K562 (cell line): Measurements from ENCODE around the gene WFDC1. TPM values are rescaled to one million over a fixed set of nuclear protein-coding genes. Genes with fewer than 3 reads are reported as not detected.
A peak's percentile ranks its signal among the peaks of the same experiment; 100 is the strongest.

Source experiments
- ATAC-seq: fragments of 200-7000 bp; cut with Tn5 transposase; 3 replicates; pipeline ENCODE4 v1.9.1; 2020; ENCODE audit warnings: moderate library complexity
- BruUV-seq: library from RNA; stranded (reverse); fragments of 400-500 nt; replicated peaks from 2 replicates; lab custom pipeline; 2021; lab: Mats Ljungman, UMichigan
- CTCF ChIA-PET: fragments of 300-600 bp; formaldehyde crosslinking; extraction: SDS; loops from one replicate; lab custom pipeline; 2021; ENCODE audit warnings: low intra/inter-chr PET ratio; lab: Yijun Ruan, JAX
- POLR2A ChIA-PET: fragments of 300-600, 350-650 bp; sonication (Branson Sonifier 250); formaldehyde crosslinking; extraction: SDS; loops from one replicate; lab custom pipeline; 2021; ENCODE audit warnings: antibody characterized with exemption, inconsistent platforms; lab: Yijun Ruan, JAX
- DNase-seq, 4 experiments: peaks; one replicate each; pipeline versions ENCODE4 v3.0.0 to v3.0.0-alpha.2; 2011 to 2018; ENCODE audit warnings: low spot score in 3 of 4, mixed read lengths in 3 of 4; ENCODE audit errors: extremely low read depth in 1 of 4
- FAIRE-seq: peaks from 2 replicates; lab custom pipeline; 2011; peaks lifted over from hg19 to GRCh38; lab: Jason Lieb, UNC
- H2AFZ ChIP-seq: 2 replicates; pipeline ENCODE4 v1.6.0; 2011; ENCODE audit warnings: low read depth, low read length, control low read depth, inconsistent platforms
- H3K27ac ChIP-seq: fragments of 200-600 bp; 3 replicates; pipeline ENCODE4 v1.8.0; 2011; ENCODE audit warnings: low read depth, mild to moderate bottlenecking, control low read depth, inconsistent platforms, low read length, moderate library complexity, mixed read lengths; ENCODE audit errors: extremely low read depth
- H3K27me3 ChIP-seq, 2 experiments: fragments of 300-600 bp in 1 of 2; 2 replicates in 1 of 2; 3 replicates in 1 of 2; pipeline versions ENCODE4 v1.6.0 to v1.8.0; 2011; ENCODE audit warnings: inconsistent platforms in 2 of 2, low read length in 2 of 2, mild to moderate bottlenecking in 1 of 2, mixed read lengths in 1 of 2, moderate library complexity in 1 of 2; ENCODE audit not compliant: control insufficient read depth in 2 of 2, insufficient read depth in 2 of 2
- H3K36me3 ChIP-seq: fragments of 300-600 bp; 3 replicates; pipeline ENCODE4 v1.8.0; 2011; ENCODE audit warnings: mild to moderate bottlenecking, low read length, inconsistent platforms; ENCODE audit not compliant: control insufficient read depth, insufficient read depth
- H3K4me1 ChIP-seq, 2 experiments: fragments of 200-600 bp in 1 of 2; replicated peaks in 1 of 2; 2 replicates in 1 of 2; 3 replicates in 1 of 2; pipeline versions ENCODE4 v1.5.1 to v1.8.0; 2011; ENCODE audit warnings: inconsistent platforms in 2 of 2, low read length in 2 of 2, mild to moderate bottlenecking in 1 of 2, mixed read lengths in 1 of 2, moderate library complexity in 1 of 2; ENCODE audit not compliant: control insufficient read depth in 2 of 2, insufficient read depth in 2 of 2
- H3K4me2 ChIP-seq: 2 replicates; pipeline ENCODE4 v1.6.1; 2011; ENCODE audit warnings: low read length, control low read depth, inconsistent platforms, mixed read lengths; ENCODE audit not compliant: insufficient read depth
- H3K4me3 ChIP-seq: fragments of 200-600 bp; sonication (generic), shearing (Covaris generic); 2 replicates; pipeline ENCODE4 v1.5.1; 2016; ENCODE audit warnings: control low read depth, inconsistent platforms
- H3K79me2 ChIP-seq: fragments of 200-600 bp; 3 replicates; pipeline ENCODE4 v1.8.0; 2011; ENCODE audit warnings: low read length, inconsistent platforms; ENCODE audit not compliant: control insufficient read depth, insufficient read depth
- H3K9ac ChIP-seq, 2 experiments: 2 replicates each; pipeline versions ENCODE4 v1.6.0 to v1.6.1; 2011; ENCODE audit warnings: low read depth in 2 of 2, low read length in 2 of 2, control low read depth in 1 of 2, inconsistent platforms in 1 of 2, mild to moderate bottlenecking in 1 of 2, mixed read lengths in 1 of 2; ENCODE audit not compliant: insufficient read depth in 1 of 2
- H3K9me1 ChIP-seq: one replicate; pipeline ENCODE4 v1.6.0; 2011; ENCODE audit warnings: inconsistent platforms, mild to moderate bottlenecking, low read length, moderate library complexity; ENCODE audit not compliant: control insufficient read depth, insufficient read depth
- H3K9me3 ChIP-seq: replicated peaks from 2 replicates; pipeline ENCODE4 v1.5.1; 2011; ENCODE audit warnings: low read depth, low read length, inconsistent platforms; ENCODE audit not compliant: control insufficient read depth, insufficient read depth
- H4K20me1 ChIP-seq: replicated peaks from 2 replicates; pipeline ENCODE4 v1.6.1; 2011; ENCODE audit warnings: low read length, inconsistent platforms, mixed read lengths; ENCODE audit not compliant: control insufficient read depth, insufficient read depth
- ATF4 ChIP-seq: fragments of 450-650 bp; formaldehyde crosslinking; IDR thresholded peaks from 2 replicates; pipeline ENCODE4 v1.4.0; 2022; ENCODE audit warnings: mild to moderate bottlenecking, moderate library complexity
- FIP1L1 ChIP-seq: fragments of 200-400 bp; formaldehyde crosslinking; IDR thresholded peaks from 2 replicates; pipeline ENCODE4 v1.6.1; 2018; ENCODE audit warnings: mild to moderate bottlenecking, low read depth, low read length; ENCODE audit not compliant: poor library complexity, severe bottlenecking
- GATAD2B ChIP-seq: fragments of 450-650 bp; IDR thresholded peaks from 2 replicates; pipeline ENCODE4 v1.6.1; 2017; ENCODE audit warnings: mild to moderate bottlenecking, borderline replicate concordance
- NR1H2 ChIP-seq: sonication (generic); formaldehyde crosslinking; IDR thresholded peaks from 2 replicates; pipeline ENCODE4 v1.4.0; 2020; ENCODE audit warnings: mild to moderate bottlenecking, missing genetic modification reagents
- POLR2AphosphoS5 ChIP-seq: IDR thresholded peaks from 2 replicates; pipeline ENCODE4 v1.6.1; 2011; ENCODE audit warnings: mild to moderate bottlenecking, low read depth, low read length, moderate library complexity; ENCODE audit not compliant: control insufficient read depth, insufficient read depth
- POLR3A ChIP-seq: IDR thresholded peaks from 2 replicates; pipeline ENCODE4 v1.6.1; 2011; ENCODE audit warnings: borderline replicate concordance, mild to moderate bottlenecking, moderate library complexity; ENCODE audit not compliant: insufficient read length, insufficient read depth; ENCODE audit errors: extremely low read depth
- PRMT5 ChIP-seq: sonication (generic); formaldehyde crosslinking; IDR thresholded peaks from 2 replicates; pipeline ENCODE4 v1.5.0; 2020; ENCODE audit warnings: missing genetic modification reagents
- RFX5 ChIP-seq: IDR thresholded peaks from 2 replicates; pipeline ENCODE4 v1.6.1; 2011; ENCODE audit warnings: low read depth, mild to moderate bottlenecking, improper control_type of control experiment, low read length
- SRF ChIP-seq, 2 experiments: fragments of 250-450, 450-650 bp in 1 of 2; sonication (Bioruptor Pico) in 1 of 2; sonication (generic) in 1 of 2; formaldehyde crosslinking; IDR thresholded peaks; 2 replicates each; pipeline versions ENCODE4 v1.5.0 to v1.5.1; 2020 to 2022; ENCODE audit warnings: mild to moderate bottlenecking in 1 of 2, missing genetic modification reagents in 1 of 2
- ZNF146 ChIP-seq: IDR thresholded peaks from one replicate; pipeline ENCODE4 v1.6.1; 2018; ENCODE audit warnings: missing compliant biosample characterization; ENCODE audit not compliant: unreplicated experiment
- ZNF75A ChIP-seq: fragments of 450-650 bp; formaldehyde crosslinking; IDR thresholded peaks from 2 replicates; pipeline ENCODE4 v1.4.0; 2020; ENCODE audit warnings: mild to moderate bottlenecking
- WGBS: fragments of 100-300 bp; shearing (Covaris generic); methylation state at CpG from one replicate; pipeline ENCODE4 v1.1.6; 2016; ENCODE audit warnings: low coverage, mixed read lengths; ENCODE audit not compliant: insufficient coverage; ENCODE audit errors: missing lambda C conversion rate; 5-methylcytosine and 5-hydroxymethylcytosine counted together
- in situ Hi-C: fragments of 300-500 bp; cut with MboI; formaldehyde crosslinking; loops from 4 replicates; pipeline ENCODE4 v1.15.0; 2018; ENCODE audit warnings: inconsistent platforms, mixed read lengths
- intact Hi-C: fragments of 100-400 bp; cut with micrococcal nuclease; formaldehyde crosslinking; loops from 2 replicates; pipeline ENCODE4 v1.14.2; 2022
- polyA plus RNA-seq, 8 experiments: library from polyadenylated mRNA; depleted of rRNA in 4 of 8; stranded (reverse) in 5 of 8; unstranded in 3 of 8; fragments of >200 nt; fragmentation: Nextera tagmentation in 2 of 8; fragmentation: Illumina TruSeq in 1 of 8; extraction: Ambion mirVana in 2 of 8; extraction: Trizol in 1 of 8; gene quantifications; 2 replicates each; pipeline versions ENCODE4 v1.2.1 to v1.2.3, GENCODE V29; 2011 to 2014; ENCODE audit warnings: inconsistent platforms in 1 of 8, missing spikeins in 1 of 8
- total RNA-seq, 7 experiments: library from RNA; depleted of rRNA in 6 of 7; stranded (reverse); fragments of >200 nt in 6 of 7; fragmentation: Illumina TruSeq in 2 of 7; extraction: Trizol in 2 of 7; gene quantifications; 2 replicates each; pipeline versions ENCODE4 v1.2.1 to v1.2.3, GENCODE V29; 2011 to 2021; ENCODE audit warnings: low replicate concordance in 1 of 7
- TF ChIP-seq, protein P1 (sequence below): fragments of 450-650 bp; formaldehyde crosslinking; IDR thresholded peaks from 2 replicates; pipeline ENCODE4 v1.4.0; 2022; ENCODE audit warnings: missing genetic modification characterization

The WFDC1 gene
- total and polyA plus RNA-seq, 9 of the 15 experiments (the other 6 are each of a cell fraction or from before 2014, with no cell fraction given) = not detected

DNA sequence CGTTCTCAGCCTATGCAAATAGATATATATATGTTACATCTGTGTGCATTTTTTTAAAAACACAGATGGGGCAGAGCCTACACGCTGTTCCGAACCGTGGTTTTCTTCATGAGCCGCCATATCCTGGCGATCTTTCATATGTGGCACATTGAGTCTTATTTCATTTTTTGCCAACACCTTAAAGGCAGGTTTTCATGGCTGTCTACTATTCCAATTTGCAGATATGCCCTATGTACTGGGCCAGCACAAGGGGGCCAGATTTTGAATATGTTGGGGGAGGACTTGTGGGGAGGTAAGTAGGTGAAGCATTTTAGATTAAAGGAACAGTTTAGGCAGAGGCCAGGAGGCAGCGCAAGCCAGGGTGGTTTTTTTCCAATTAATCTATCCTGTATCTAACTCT is 16.0 kb downstream of the WFDC1 start:
- intact Hi-C loops = no loop called here
- Histone ChIP-seq H3K4me1 (peaks cover 0 to 11% of the 10 kb centered on the region in 2 experiments; a peak in 1 of 5 replicates), H4K20me1 (peaks cover 13% of the 10 kb centered on the region; the same call in 1 of the 2 replicates)
- no peak for TF ChIP-seq PRMT5 (CRISPR knock-in tag)
- TF ChIP-seq ZNF146 (CRISPR knock-in tag) = peak; percentile 80
- TF ChIP-seq, all 486 proteins: peak for 1
- ATAC-seq (no peak), DNase-seq (no peak), FAIRE-seq (no peak)
- H3K9ac ChIP-seq = no peak overlapping the region
- H2AFZ ChIP-seq = no peak overlapping the region
- no peak overlapping the region for H3K4me2 ChIP-seq
- POLR2A ChIA-PET = no interaction called here
- BruUV-seq = no TSS peak
- H3K9me3 ChIP-seq = no peaks in the 10 kb centered on the region
- no peaks in the 10 kb centered on the region for H3K36me3 ChIP-seq
- peaks cover 26 to 75% of the 10 kb centered on the region in 2 experiments for H3K27me3 ChIP-seq
- in situ Hi-C loops = no loop called here
- H3K4me3 ChIP-seq = no peak overlapping the region
- H3K27ac ChIP-seq = no peak overlapping the region
- CTCF ChIA-PET = no interaction called here
- under 1% methylated on average over 7 of the region's 7 CpGs for WGBS
- H3K9me1 ChIP-seq = no peaks in the 10 kb centered on the region
- no peaks in the 10 kb centered on the region for H3K79me2 ChIP-seq

DNA sequence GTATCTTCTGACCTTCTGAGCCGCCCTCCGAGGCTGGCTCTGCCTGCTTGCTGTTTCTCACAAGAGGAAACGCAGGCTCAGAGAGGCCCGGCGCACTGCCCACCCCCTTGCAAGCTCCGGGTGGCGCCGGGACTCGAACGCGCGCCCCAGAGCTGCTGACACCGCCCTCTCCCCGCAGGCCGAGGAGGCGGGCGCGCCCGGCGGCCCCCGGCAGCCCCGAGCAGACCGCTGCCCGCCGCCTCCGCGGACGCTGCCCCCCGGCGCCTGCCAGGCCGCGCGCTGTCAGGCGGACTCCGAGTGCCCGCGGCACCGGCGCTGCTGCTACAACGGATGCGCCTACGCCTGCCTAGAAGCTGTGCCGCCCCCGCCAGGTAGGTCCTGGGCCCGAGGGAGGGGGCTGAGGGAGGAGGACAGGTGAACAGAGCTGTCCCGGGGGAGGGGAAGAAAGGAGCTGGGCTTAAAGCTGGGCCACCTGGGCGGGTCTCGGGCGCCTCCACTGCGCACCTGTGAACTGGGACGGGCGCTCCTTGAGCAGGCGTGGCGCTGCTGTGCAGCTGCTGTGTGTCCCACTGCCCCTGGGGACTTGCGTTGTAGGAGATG is 18.2 kb downstream of the WFDC1 start:
- in situ Hi-C loops (no loop called here), intact Hi-C loops (no loop called here)
- TF ChIP-seq FIP1L1 (no peak), POLR3A (no peak), SRF (CRISPR knock-in tag; IDR thresholded peaks at IDR 0.05) (no peak), POLR2AphosphoS5 (no peak), NR1H2 (CRISPR knock-in tag) (no peak), RFX5 (no peak), ZNF75A (CRISPR knock-in tag) (no peak), GATAD2B (no peak), ATF4 (CRISPR knock-in tag) (no peak)
- TF ChIP-seq, protein P1, sequence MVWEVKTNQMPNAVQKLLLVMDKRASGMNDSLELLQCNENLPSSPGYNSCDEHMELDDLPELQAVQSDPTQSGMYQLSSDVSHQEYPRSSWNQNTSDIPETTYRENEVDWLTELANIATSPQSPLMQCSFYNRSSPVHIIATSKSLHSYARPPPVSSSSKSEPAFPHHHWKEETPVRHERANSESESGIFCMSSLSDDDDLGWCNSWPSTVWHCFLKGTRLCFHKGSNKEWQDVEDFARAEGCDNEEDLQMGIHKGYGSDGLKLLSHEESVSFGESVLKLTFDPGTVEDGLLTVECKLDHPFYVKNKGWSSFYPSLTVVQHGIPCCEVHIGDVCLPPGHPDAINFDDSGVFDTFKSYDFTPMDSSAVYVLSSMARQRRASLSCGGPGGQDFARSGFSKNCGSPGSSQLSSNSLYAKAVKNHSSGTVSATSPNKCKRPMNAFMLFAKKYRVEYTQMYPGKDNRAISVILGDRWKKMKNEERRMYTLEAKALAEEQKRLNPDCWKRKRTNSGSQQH (CRISPR knock-in tag) = no peak
- FAIRE-seq (no peak), DNase-seq (no peak), ATAC-seq (peak; percentile 27; the same call in 1 of the 3 replicates)
- Histone ChIP-seq H3K4me1 (peaks cover 0 to 11% of the 10 kb centered on the region in 2 experiments; a peak in 1 of 5 replicates), H3K4me2 (no peak overlapping the region), H3K27ac (no peak overlapping the region), H3K9me1 (no peaks in the 10 kb centered on the region), H3K36me3 (no peaks in the 10 kb centered on the region), H2AFZ (no peak overlapping the region), H4K20me1 (peaks cover 13% of the 10 kb centered on the region; the same call in 1 of the 2 replicates), H3K9ac (no peak overlapping the region), H3K27me3 (peaks cover 26 to 61% of the 10 kb centered on the region in 2 experiments), H3K9me3 (no peaks in the 10 kb centered on the region; the same call in 1 of the 2 replicates), H3K79me2 (no peaks in the 10 kb centered on the region), H3K4me3 (no peak overlapping the region)
- POLR2A ChIA-PET = interaction anchor here (1.1 kb wide), 1 partner anchor 91 kb away, joined by 3 read pairs; no protein-coding TSS in a partner anchor
- CTCF ChIA-PET = no interaction called here
- no TSS peak for BruUV-seq
- 20% methylated on average over 51 of the region's 55 CpGs for WGBS
